HEK293T (cell line): ENCODE data around the gene KDM1B.

Experiments
- ARNT ChIP-seq: fragments of 450-650 bp; IDR thresholded peaks from 2 replicates; pipeline ENCODE4 v1.6.1; 2017; ENCODE audit warnings: mild to moderate bottlenecking
- BHLHE40 ChIP-seq: fragments of 450-650 bp; IDR thresholded peaks from 2 replicates; pipeline ENCODE4 v1.6.1; 2016; ENCODE audit warnings: mild to moderate bottlenecking, moderate library complexity, borderline replicate concordance
- ELF4 ChIP-seq: fragments of 450-650 bp; IDR thresholded peaks from 2 replicates; pipeline ENCODE4 v1.6.1; 2017; ENCODE audit warnings: antibody characterized with exemption
- FOXA1 ChIP-seq: fragments of 450-650 bp; IDR thresholded peaks from 2 replicates; pipeline ENCODE4 v1.6.1; 2016; ENCODE audit warnings: mild to moderate bottlenecking
- FOXK2 ChIP-seq: fragments of 450-650 bp; IDR thresholded peaks from 2 replicates; pipeline ENCODE4 v1.6.1; 2016; ENCODE audit warnings: mild to moderate bottlenecking
- HDGF ChIP-seq: fragments of 450-650 bp; IDR thresholded peaks from 2 replicates; pipeline ENCODE4 v1.6.1; 2017; ENCODE audit warnings: antibody characterized with exemption, borderline replicate concordance
- L3MBTL2 ChIP-seq: fragments of 450-650 bp; conservative IDR thresholded peaks from 2 replicates; pipeline ENCODE4 v1.6.1; 2016; ENCODE audit warnings: mild to moderate bottlenecking
- LEF1 ChIP-seq: fragments of 450-650 bp; IDR thresholded peaks from 2 replicates; pipeline ENCODE4 v1.6.1; 2017; ENCODE audit warnings: mild to moderate bottlenecking, borderline replicate concordance
- NFRKB ChIP-seq: fragments of 450-650 bp; IDR thresholded peaks from 2 replicates; pipeline ENCODE4 v1.6.1; 2016; ENCODE audit warnings: mild to moderate bottlenecking, moderate library complexity
- SP1 ChIP-seq: fragments of 450-650 bp; IDR thresholded peaks from 2 replicates; pipeline ENCODE4 v1.6.1; 2017
- SUZ12 ChIP-seq: fragments of 450-650 bp; IDR thresholded peaks from 2 replicates; pipeline ENCODE4 v1.6.1; 2016; ENCODE audit warnings: mild to moderate bottlenecking
- TARDBP ChIP-seq: fragments of 450-650 bp; IDR thresholded peaks from 2 replicates; pipeline ENCODE4 v1.6.1; 2016
- ZNF384 ChIP-seq: fragments of 450-650 bp; IDR thresholded peaks from 2 replicates; pipeline ENCODE4 v1.6.1; 2016
- TF ChIP-seq, protein P1 (sequence below): fragments of 450-650 bp; IDR thresholded peaks from 2 replicates; pipeline ENCODE4 v1.6.1; 2016

- TF ChIP-seq ARNT (no peak), SUZ12 (no peak), BHLHE40 (no peak), ELF4 (no peak), FOXA1 (no peak), ZNF384 (no peak), L3MBTL2 (no peak), LEF1 (no peak), SP1 (no peak), FOXK2 (no peak), HDGF (no peak), NFRKB (no peak), TARDBP (no peak)
- TF ChIP-seq, protein P1, sequence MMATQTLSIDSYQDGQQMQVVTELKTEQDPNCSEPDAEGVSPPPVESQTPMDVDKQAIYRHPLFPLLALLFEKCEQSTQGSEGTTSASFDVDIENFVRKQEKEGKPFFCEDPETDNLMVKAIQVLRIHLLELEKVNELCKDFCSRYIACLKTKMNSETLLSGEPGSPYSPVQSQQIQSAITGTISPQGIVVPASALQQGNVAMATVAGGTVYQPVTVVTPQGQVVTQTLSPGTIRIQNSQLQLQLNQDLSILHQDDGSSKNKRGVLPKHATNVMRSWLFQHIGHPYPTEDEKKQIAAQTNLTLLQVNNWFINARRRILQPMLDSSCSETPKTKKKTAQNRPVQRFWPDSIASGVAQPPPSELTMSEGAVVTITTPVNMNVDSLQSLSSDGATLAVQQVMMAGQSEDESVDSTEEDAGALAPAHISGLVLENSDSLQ = no peak
Measured at GRCh38 chr6:18110162-18110561, 45.1 kb upstream of the KDM1B start.
